ENCODE results near the gene SUN3. TPM values are rescaled to one million over a fixed set of nuclear protein-coding genes. Genes with fewer than 3 reads are reported as not detected.
"Not testable (repeated sequence)": the region's sequence is repeated elsewhere in the genome, so short reads cannot be mapped to it uniquely, and the experiment has no call there.

Gene SUN3
- total RNA-seq, 2 donors from 2014 or later, result 0.99 TPM; not detected in 1

- no peaks in the 10 kb centered on the region for H3K36me3 Mint-ChIP-seq (ENCODE audit: insufficient read depth in 2 of 2)
- peaks cover 6% of the 10 kb centered on the region for H3K27me3 Mint-ChIP-seq (ENCODE audit: low read depth)
- H3K27ac Mint-ChIP-seq, result no peak overlapping the region
- ATAC-seq (replicated peaks in 1 of 2) (no peak), DNase-seq (no peak)
- H3K4me1 Mint-ChIP-seq (ENCODE audit: low read depth), result no peaks in the 10 kb centered on the region
- no peaks in the 10 kb centered on the region for H3K9me3 Mint-ChIP-seq
- H3K4me3 Mint-ChIP-seq, result no peak overlapping the region
These were observed 17.0 kb downstream of the SUN3 start for GRCh38 chr7:48011951-48012350.

DNA sequence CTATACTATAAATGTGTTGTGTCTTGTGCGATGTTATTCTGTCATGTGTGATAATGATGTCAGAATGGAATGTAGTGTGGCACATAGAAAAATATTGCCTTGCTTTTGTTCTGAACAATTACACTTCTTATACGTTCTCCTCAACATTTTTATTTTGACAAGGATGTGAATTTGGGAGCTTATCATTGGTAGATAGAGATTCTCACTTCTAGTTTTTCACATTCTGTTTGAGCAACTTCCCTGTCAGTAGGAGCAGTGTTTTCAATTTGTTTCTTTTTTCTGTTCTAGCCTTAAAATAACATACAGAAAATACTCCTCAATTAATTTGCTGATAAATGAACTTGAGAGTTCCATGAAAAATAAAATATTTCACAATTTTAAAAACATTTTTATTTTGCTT, 17.6 kb downstream of the SUN3 start:
- DNase-seq (no peak), ATAC-seq (replicated peaks in 1 of 2) (no peak)
- Mint-ChIP-seq H3K4me3 (no peak overlapping the region), H3K4me1 (ENCODE audit: low read depth) (no peaks in the 10 kb centered on the region), H3K36me3 (ENCODE audit: insufficient read depth in 2 of 2) (no peaks in the 10 kb centered on the region), H3K27ac (no peak overlapping the region), H3K27me3 (ENCODE audit: low read depth) (peaks cover 4% of the 10 kb centered on the region), H3K9me3 (no peaks in the 10 kb centered on the region)

DNA sequence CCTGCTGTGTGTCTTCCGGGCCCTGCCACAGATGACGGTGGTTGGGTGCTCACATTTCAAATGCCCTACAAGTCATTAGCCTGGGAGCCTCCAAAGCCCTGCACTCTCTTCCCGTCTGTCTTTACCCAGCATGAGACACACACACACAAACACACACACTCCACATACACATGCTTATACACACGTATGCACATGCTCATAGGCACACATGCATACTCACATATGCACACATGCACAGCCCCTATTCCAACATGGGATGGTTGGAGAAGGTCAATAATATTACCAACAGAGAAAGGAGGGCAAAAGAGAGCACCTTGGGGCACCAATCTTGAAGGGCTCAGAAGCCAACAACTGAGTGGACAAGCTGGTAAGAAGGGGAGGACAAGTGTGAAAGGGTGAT, 19.0 kb downstream of the SUN3 start:
- DNase-seq (no peak), ATAC-seq (replicated peaks in 1 of 2) (no peak)
- Mint-ChIP-seq H3K27ac (no peak overlapping the region), H3K36me3 (ENCODE audit: insufficient read depth in 2 of 2) (no peaks in the 10 kb centered on the region), H3K9me3 (no peaks in the 10 kb centered on the region), H3K4me1 (ENCODE audit: low read depth) (no peaks in the 10 kb centered on the region), H3K4me3 (no peak overlapping the region), H3K27me3 (ENCODE audit: low read depth) (no peaks in the 10 kb centered on the region)

- Mint-ChIP-seq H3K36me3 (ENCODE audit: insufficient read depth in 2 of 2) (no peaks in the 10 kb centered on the region), H3K4me3 (no peak overlapping the region), H3K4me1 (ENCODE audit: low read depth) (no peaks in the 10 kb centered on the region), H3K27ac (no peak overlapping the region), H3K9me3 (no peaks in the 10 kb centered on the region), H3K27me3 (ENCODE audit: low read depth) (no peaks in the 10 kb centered on the region)
- ATAC-seq (replicated peaks in 1 of 2) (no peak), DNase-seq (no peak)
These were observed 19.6 kb downstream of the SUN3 start for GRCh38 chr7:48009257-48009656.

- Mint-ChIP-seq H3K4me3 (no peak overlapping the region), H3K27me3 (ENCODE audit: low read depth) (no peaks in the 10 kb centered on the region), H3K36me3 (ENCODE audit: insufficient read depth in 2 of 2) (peaks cover 0 to 2% of the 10 kb centered on the region in 2 donors), H3K27ac (no peak overlapping the region), H3K9me3 (no peaks in the 10 kb centered on the region), H3K4me1 (ENCODE audit: low read depth) (no peaks in the 10 kb centered on the region)
- ATAC-seq (replicated peaks in 1 of 2), result no peak
- no peak for DNase-seq
These were observed 22.0 kb downstream of the SUN3 start for GRCh38 chr7:48006866-48007265.

DNA sequence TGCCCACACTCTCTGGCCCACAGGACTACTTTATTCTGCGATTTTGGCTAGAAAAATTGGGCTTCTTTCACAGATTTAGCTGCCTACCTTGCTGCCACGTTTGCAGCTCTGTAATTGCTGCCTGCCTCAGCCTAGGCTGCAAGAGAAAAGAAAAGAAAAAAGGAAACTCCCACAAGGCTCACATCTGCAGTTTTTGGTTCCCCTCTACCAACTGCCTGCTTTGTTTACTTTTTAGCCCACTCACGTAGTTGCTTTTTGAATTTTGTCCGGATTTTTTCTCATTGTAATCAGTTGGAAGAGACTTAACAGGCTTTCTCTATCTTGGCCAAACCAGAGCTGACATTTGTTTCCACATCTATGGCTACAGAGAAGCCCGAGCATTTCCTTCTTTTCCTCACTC, 24.3 kb downstream of the SUN3 start:
- no peak for ATAC-seq (replicated peaks in 1 of 2)

GRCh38 chr7:48004032-48004431, 24.9 kb downstream of the SUN3 start:
- DNase-seq (no peak), ATAC-seq (replicated peaks in 1 of 2) (no peak)
- H3K4me3 Mint-ChIP-seq, result no peak overlapping the region
- no peaks in the 10 kb centered on the region for H3K27me3 Mint-ChIP-seq (ENCODE audit: low read depth)
- no peak overlapping the region for H3K27ac Mint-ChIP-seq
- no peaks in the 10 kb centered on the region for H3K9me3 Mint-ChIP-seq
- H3K36me3 Mint-ChIP-seq (ENCODE audit: insufficient read depth in 2 of 2), result peaks cover 0 to 2% of the 10 kb centered on the region in 2 donors
- no peaks in the 10 kb centered on the region for H3K4me1 Mint-ChIP-seq (ENCODE audit: low read depth)

More for the DNA sequence above, 24.3 kb downstream of the SUN3 start:
- no peaks in the 10 kb centered on the region for H3K9me3 Mint-ChIP-seq
- DNase-seq, result no peak
- H3K4me3 Mint-ChIP-seq, result no peak overlapping the region
- no peaks in the 10 kb centered on the region for H3K27me3 Mint-ChIP-seq (ENCODE audit: low read depth)
- no peak overlapping the region for H3K27ac Mint-ChIP-seq
- no peaks in the 10 kb centered on the region for H3K4me1 Mint-ChIP-seq (ENCODE audit: low read depth)
- peaks cover 0 to 2% of the 10 kb centered on the region in 2 donors for H3K36me3 Mint-ChIP-seq (ENCODE audit: insufficient read depth in 2 of 2)

- H3K4me3 Mint-ChIP-seq; H3K36me3 Mint-ChIP-seq (ENCODE audit: insufficient read depth in 2 of 2); H3K27ac Mint-ChIP-seq: not testable (repeated sequence)
These were observed 28.7 kb downstream of the SUN3 start for GRCh38 chr7:48000164-48000563.

DNA sequence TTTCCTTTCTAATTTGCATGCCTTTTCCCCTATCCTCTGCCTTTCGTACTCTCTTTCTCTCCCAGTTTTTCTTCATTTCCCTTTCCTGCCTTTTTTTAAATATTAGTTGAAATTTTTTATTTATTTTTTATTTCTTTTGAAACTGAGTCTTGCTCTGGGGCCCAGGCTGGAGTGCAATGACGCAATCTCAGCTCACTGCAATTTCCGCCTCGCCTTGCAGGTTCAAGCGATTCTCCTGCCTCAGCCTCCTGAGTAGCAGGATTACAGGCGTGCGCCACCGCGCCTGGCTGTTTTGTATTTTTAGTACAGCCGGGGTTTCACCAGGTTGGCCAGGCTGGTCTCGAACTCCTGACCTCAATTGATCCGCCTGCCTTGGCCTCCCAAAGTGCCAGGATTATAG, 29.5 kb downstream of the SUN3 start:
- peaks cover 8 to 11% of the 10 kb centered on the region in 2 donors for H3K9me3 Mint-ChIP-seq
- H3K27ac Mint-ChIP-seq, result no peak overlapping the region
- ATAC-seq (replicated peaks in 1 of 2) (no peak), DNase-seq (no peak)
- H3K27me3 Mint-ChIP-seq (ENCODE audit: low read depth), result no peaks in the 10 kb centered on the region
- peaks cover 2 to 4% of the 10 kb centered on the region in 2 donors for H3K36me3 Mint-ChIP-seq (ENCODE audit: insufficient read depth in 2 of 2)
- H3K4me1 Mint-ChIP-seq (ENCODE audit: low read depth), result no peaks in the 10 kb centered on the region
- H3K4me3 Mint-ChIP-seq, result no peak overlapping the region

More at GRCh38 chr7:48000164-48000563, 28.7 kb downstream of the SUN3 start:
- not testable (repeated sequence) for DNase-seq; H3K27me3 Mint-ChIP-seq (ENCODE audit: low read depth); H3K4me1 Mint-ChIP-seq (ENCODE audit: low read depth); ATAC-seq (replicated peaks in 1 of 2); H3K9me3 Mint-ChIP-seq

DNA sequence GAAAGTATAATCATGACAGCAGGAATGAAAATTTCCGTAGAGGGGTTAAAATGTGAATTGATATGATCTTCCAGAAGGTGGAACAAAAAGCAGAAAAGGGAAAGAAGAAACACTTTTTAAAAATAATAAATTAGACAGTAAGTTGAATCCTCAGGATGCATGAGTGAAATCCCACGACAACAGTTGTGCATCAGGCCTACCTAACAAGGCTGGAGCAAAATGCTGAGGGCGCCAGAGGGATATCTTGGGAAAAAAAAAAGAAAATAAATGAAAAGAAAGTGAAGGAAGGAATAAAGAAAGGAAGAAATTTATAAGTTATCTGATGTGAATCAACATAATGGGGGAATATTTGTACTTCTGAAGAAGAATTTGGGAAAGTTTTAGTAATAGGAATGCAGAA, 36.5 kb downstream of the SUN3 start:
- H3K27ac Mint-ChIP-seq, result peak overlapping the region; percentile 98
- H3K27me3 Mint-ChIP-seq (ENCODE audit: low read depth), result no peaks in the 10 kb centered on the region
- peaks cover 18% of the 10 kb centered on the region for H3K4me1 Mint-ChIP-seq (ENCODE audit: low read depth)
- peak overlapping the region; percentile 90 to 97 for H3K4me3 Mint-ChIP-seq
- DNase-seq (no peak), ATAC-seq (replicated peaks in 1 of 2) (no peak)
- H3K9me3 Mint-ChIP-seq, result peaks cover 8 to 11% of the 10 kb centered on the region in 2 donors
- H3K36me3 Mint-ChIP-seq (ENCODE audit: insufficient read depth in 2 of 2), result peaks cover 0 to 4% of the 10 kb centered on the region in 2 donors

GRCh38 chr7:47991741-47992311, 37.1 kb downstream of the SUN3 start:
- Mint-ChIP-seq H3K9me3 (peaks cover 8 to 11% of the 10 kb centered on the region in 2 donors), H3K4me1 (ENCODE audit: low read depth) (peaks cover 18% of the 10 kb centered on the region), H3K36me3 (ENCODE audit: insufficient read depth in 2 of 2) (peaks cover 0 to 4% of the 10 kb centered on the region in 2 donors), H3K27me3 (ENCODE audit: low read depth) (no peaks in the 10 kb centered on the region), H3K4me3 (peak overlapping the region; percentile 90 to 97), H3K27ac (peak overlapping the region; percentile 98)
- peak; percentile 99 for ATAC-seq (replicated peaks in 1 of 2)
- DNase-seq, result peak; percentile 88 to 89

- DNase-seq (no peak), ATAC-seq (replicated peaks in 1 of 2) (no peak)
- Mint-ChIP-seq H3K4me3 (peak overlapping the region; percentile 90 to 97), H3K27ac (peak overlapping the region; percentile 91), H3K27me3 (ENCODE audit: low read depth) (no peaks in the 10 kb centered on the region), H3K36me3 (ENCODE audit: insufficient read depth in 2 of 2) (peaks cover 0 to 4% of the 10 kb centered on the region in 2 donors), H3K4me1 (ENCODE audit: low read depth) (peaks cover 18% of the 10 kb centered on the region), H3K9me3 (peaks cover 8 to 11% of the 10 kb centered on the region in 2 donors)
These were observed 37.6 kb downstream of the SUN3 start for GRCh38 chr7:47991270-47991669.

- DNase-seq, result no peak
- Mint-ChIP-seq H3K27me3 (ENCODE audit: low read depth) (no peaks in the 10 kb centered on the region), H3K27ac (no peak overlapping the region), H3K36me3 (ENCODE audit: insufficient read depth in 2 of 2) (peaks cover 0 to 4% of the 10 kb centered on the region in 2 donors), H3K4me1 (ENCODE audit: low read depth) (peaks cover 18% of the 10 kb centered on the region), H3K9me3 (peaks cover 8 to 11% of the 10 kb centered on the region in 2 donors), H3K4me3 (peak overlapping the region in 1 of 2 donors; percentile 32)
- no peak for ATAC-seq (replicated peaks in 1 of 2)
These were observed 38.3 kb downstream of the SUN3 start for GRCh38 chr7:47990592-47990991.
